ENCODE results near the gene APLP2. TPM values are rescaled to one million over a fixed set of nuclear protein-coding genes. Genes with fewer than 3 reads are reported as not detected.

APLP2 gene
- total RNA-seq, 1 experiment from 2014 or later, result 317 TPM

DNA sequence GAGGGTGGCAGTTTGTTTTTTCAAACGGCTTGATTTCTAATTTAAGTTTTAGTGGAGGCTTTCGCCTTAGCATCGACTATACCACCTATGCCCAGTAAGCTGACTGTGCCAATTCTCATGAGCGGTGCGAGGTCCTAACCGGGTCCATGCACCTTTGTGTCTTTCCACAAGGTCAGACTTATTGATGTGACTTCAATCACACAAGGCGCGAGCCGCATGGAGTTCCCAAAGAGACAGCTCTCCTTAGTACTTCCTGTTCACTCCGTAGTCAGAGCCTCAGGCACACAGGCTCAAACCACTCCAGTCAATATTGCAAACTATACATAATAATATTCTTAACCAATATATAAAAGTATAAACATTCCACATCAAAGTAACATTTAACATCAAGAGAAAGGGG lies 108.1 kb downstream of the APLP2 start:
- Mint-ChIP-seq H3K9me3 (ENCODE audit: unreplicated experiment) (peaks cover 9% of the 10 kb centered on the region), H3K27ac (ENCODE audit: low read depth, unreplicated experiment) (no peak overlapping the region), H3K27me3 (ENCODE audit: insufficient read depth, unreplicated experiment) (no peaks in the 10 kb centered on the region), H3K4me3 (ENCODE audit: unreplicated experiment) (no peak overlapping the region), H3K4me1 (ENCODE audit: insufficient read depth, unreplicated experiment) (peaks cover 18% of the 10 kb centered on the region), H3K36me3 (ENCODE audit: insufficient read depth, unreplicated experiment) (no peaks in the 10 kb centered on the region)
- ChIA-PET CTCF (interaction anchor here (0.6 to 0.9 kb wide), 2 partner anchors 45 to 182 kb away, joined by 3 to 7 read pairs; no protein-coding TSS in a partner anchor), POLR2A (interaction anchor here (0.7 to 1.4 kb wide), 3 partner anchors 9 to 16 kb away, joined by 3 to 14 read pairs (median 4); partner anchors contain the start of gene ST14)
- no peak for DNase-seq (ENCODE audit: unreplicated experiment)
- TF ChIP-seq, protein P1, sequence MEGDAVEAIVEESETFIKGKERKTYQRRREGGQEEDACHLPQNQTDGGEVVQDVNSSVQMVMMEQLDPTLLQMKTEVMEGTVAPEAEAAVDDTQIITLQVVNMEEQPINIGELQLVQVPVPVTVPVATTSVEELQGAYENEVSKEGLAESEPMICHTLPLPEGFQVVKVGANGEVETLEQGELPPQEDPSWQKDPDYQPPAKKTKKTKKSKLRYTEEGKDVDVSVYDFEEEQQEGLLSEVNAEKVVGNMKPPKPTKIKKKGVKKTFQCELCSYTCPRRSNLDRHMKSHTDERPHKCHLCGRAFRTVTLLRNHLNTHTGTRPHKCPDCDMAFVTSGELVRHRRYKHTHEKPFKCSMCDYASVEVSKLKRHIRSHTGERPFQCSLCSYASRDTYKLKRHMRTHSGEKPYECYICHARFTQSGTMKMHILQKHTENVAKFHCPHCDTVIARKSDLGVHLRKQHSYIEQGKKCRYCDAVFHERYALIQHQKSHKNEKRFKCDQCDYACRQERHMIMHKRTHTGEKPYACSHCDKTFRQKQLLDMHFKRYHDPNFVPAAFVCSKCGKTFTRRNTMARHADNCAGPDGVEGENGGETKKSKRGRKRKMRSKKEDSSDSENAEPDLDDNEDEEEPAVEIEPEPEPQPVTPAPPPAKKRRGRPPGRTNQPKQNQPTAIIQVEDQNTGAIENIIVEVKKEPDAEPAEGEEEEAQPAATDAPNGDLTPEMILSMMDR (IDR thresholded peaks at IDR 0.05; ENCODE audit: unreplicated experiment), result no peak
- BruUV-seq (replicated peaks), result no TSS peak
- intact Hi-C loops (cut with micrococcal nuclease), result no loop called here

DNA sequence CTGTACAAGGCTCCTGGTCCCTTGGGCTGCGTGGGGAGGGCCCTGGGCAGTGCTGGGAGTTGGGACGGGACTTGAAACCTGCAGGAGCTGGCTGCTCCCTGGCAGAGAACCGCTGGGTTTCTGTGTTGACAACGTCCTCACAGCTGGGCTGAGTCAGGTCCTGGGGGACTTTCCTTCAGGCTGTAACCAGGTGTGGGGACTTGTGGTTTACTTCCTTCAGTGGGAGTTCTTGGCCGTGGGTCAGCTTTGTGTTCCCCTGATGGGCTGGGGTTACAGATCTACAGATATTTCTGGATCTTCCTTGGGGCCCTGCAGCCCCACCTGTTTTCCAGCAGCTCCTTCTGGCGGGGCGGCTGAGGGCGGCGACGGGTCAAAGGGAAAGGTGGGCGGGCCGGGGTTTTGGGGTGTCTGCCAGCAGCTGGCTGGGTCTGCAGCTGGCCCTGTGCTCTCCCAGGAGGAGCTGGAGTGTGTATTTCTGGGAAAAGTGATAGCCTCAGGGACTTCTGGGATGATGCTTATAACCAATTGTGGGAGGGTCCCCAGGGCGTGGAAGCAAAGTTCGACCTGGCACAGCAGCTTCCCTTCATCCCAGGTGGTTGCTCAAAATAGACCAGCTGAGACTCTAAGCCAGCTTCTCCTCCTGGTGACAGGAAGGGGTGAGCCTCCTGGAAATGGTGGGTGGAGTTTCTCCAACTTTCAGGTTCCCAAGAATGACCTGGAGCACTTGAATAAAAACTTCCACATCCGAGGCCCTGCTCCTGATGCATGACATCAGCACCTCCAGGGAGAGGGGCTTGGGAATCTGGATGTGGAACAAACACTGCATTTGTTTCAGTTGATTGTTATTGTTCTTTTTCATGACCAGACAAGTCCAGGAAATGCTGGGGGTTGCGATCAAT lies 109.0 kb downstream of the APLP2 start:
- H3K4me3 Mint-ChIP-seq (ENCODE audit: unreplicated experiment), result no peak overlapping the region
- DNase-seq (ENCODE audit: unreplicated experiment), result peak; percentile 53
- peaks cover 18% of the 10 kb centered on the region for H3K4me1 Mint-ChIP-seq (ENCODE audit: insufficient read depth, unreplicated experiment)
- TF ChIP-seq, protein P1 (IDR thresholded peaks at IDR 0.05; ENCODE audit: unreplicated experiment), result no peak
- intact Hi-C loops (cut with micrococcal nuclease), result no loop called here
- BruUV-seq (replicated peaks), result no TSS peak
- CTCF ChIA-PET, result interaction anchor here (0.9 to 1.0 kb wide), 2 partner anchors 34 to 46 kb away, joined by 3 to 7 read pairs; no protein-coding TSS in a partner anchor
- no peak overlapping the region for H3K27ac Mint-ChIP-seq (ENCODE audit: low read depth, unreplicated experiment)
- POLR2A ChIA-PET, result interaction anchor here (1.1 to 2.7 kb wide), 3 partner anchors 10 to 17 kb away, joined by 4 to 14 read pairs (median 11); partner anchors contain the start of gene ST14
- no peaks in the 10 kb centered on the region for H3K36me3 Mint-ChIP-seq (ENCODE audit: insufficient read depth, unreplicated experiment)
- no peaks in the 10 kb centered on the region for H3K27me3 Mint-ChIP-seq (ENCODE audit: insufficient read depth, unreplicated experiment)
- peaks cover 9% of the 10 kb centered on the region for H3K9me3 Mint-ChIP-seq (ENCODE audit: unreplicated experiment)

DNA sequence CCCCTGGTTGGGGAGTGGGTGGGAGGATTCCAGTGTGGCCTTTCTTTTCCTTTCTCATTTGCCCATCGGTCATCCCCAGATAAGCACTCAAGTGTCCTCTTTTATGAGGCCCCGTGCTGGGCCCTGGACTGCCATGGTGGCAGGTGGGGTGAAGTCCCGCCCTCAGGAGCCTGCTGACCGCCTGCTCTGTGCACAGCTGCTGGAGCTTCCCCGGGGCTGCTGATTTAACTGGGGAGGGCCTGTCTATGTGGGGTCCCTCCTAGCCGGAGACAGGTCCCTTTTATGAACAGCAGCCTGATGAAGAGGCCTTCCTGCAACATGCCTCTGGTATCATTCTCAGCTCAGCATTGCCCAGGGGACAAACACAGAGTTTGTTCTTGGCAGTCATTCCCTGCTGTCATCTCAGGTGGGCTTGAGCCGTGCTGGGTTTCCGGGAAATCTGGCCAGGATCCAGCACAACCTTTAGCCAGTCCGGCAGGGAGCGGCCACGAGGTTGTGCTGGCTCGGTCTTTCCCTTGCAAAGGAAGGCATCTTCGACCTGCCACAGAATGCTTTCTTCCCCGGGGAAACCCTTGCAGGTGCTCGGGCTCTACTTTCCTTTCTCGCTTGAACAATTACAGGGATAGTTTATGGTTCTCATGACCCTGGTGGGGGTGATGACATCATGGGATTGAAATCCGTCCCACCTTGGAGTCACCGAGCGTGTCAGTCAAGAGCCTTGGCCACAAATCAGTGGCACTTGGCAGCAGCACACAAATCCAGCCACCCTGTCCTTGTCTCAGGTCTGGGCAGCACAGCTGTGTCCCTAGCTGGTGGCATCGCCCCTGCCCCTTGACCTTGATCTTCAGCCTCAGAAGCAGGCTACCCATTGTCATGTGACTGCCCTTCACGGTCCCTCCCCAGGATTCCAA lies 110.0 kb downstream of the APLP2 start:
- no peak overlapping the region for H3K4me3 Mint-ChIP-seq (ENCODE audit: unreplicated experiment)
- no peaks in the 10 kb centered on the region for H3K27me3 Mint-ChIP-seq (ENCODE audit: insufficient read depth, unreplicated experiment)
- no peak overlapping the region for H3K27ac Mint-ChIP-seq (ENCODE audit: low read depth, unreplicated experiment)
- BruUV-seq (replicated peaks), result no TSS peak
- TF ChIP-seq, protein P1 (IDR thresholded peaks at IDR 0.05; ENCODE audit: unreplicated experiment), result no peak
- DNase-seq (ENCODE audit: unreplicated experiment), result no peak
- ChIA-PET POLR2A (interaction anchor here (1.0 to 2.7 kb wide), 5 partner anchors 11 to 30 kb away, joined by 4 to 14 read pairs (median 4); partner anchors contain the start of gene ST14), CTCF (interaction anchor here (0.6 to 1.0 kb wide), 2 partner anchors 33 to 256 kb away, joined by 3 read pairs; no protein-coding TSS in a partner anchor)
- no peaks in the 10 kb centered on the region for H3K36me3 Mint-ChIP-seq (ENCODE audit: insufficient read depth, unreplicated experiment)
- H3K4me1 Mint-ChIP-seq (ENCODE audit: insufficient read depth, unreplicated experiment), result peaks cover 18% of the 10 kb centered on the region
- peaks cover 8% of the 10 kb centered on the region for H3K9me3 Mint-ChIP-seq (ENCODE audit: unreplicated experiment)
- intact Hi-C loops (cut with micrococcal nuclease), result no loop called here
